ENCODE results near the gene ZFR. TPM values are rescaled to one million over a fixed set of nuclear protein-coding genes. Genes with fewer than 3 reads are reported as not detected.

ZFR gene
- total and polyA plus RNA-seq, 2 experiments from 2014 or later = 59.1 to 93.3 TPM

GRCh38 chr5:32343058-32343672, 101.4 kb downstream of the ZFR start:
- Histone ChIP-seq H3K4me2 (no peak overlapping the region), H3K27ac (no peak overlapping the region), H3K79me2 (no peaks in the 10 kb centered on the region), H3K9me3 (ENCODE audit: low read depth) (peaks cover 7% of the 10 kb centered on the region), H3K9me2 (replicated peaks; ENCODE audit: insufficient read depth) (no peaks in the 10 kb centered on the region), H3K4me3 (no peak overlapping the region), H3K27me3 (no peaks in the 10 kb centered on the region), H3K36me3 (replicated peaks; ENCODE audit: insufficient read depth, low read depth) (no peaks in the 10 kb centered on the region), H4K20me1 (ENCODE audit: insufficient read depth, poor library complexity, severe bottlenecking) (no peaks in the 10 kb centered on the region), H2AFZ (no peak overlapping the region), H3K4me1 (ENCODE audit: insufficient read depth) (no peaks in the 10 kb centered on the region)
- DNase-seq (ENCODE audit: low spot score) = no peak
- WGBS (ENCODE audit: low lambda C conversion rate, missing lambda C conversion rate) = 92% methylated on average over 2 of the region's 2 CpGs
- TF ChIP-seq EZH2 (IDR thresholded peaks at IDR 0.05; ENCODE audit: borderline replicate concordance) (no peak), EZH2phosphoT487 (IDR thresholded peaks at IDR 0.05; ENCODE audit: low read depth, severe bottlenecking, unreplicated experiment) (no peak)
- TF ChIP-seq, protein P1, sequence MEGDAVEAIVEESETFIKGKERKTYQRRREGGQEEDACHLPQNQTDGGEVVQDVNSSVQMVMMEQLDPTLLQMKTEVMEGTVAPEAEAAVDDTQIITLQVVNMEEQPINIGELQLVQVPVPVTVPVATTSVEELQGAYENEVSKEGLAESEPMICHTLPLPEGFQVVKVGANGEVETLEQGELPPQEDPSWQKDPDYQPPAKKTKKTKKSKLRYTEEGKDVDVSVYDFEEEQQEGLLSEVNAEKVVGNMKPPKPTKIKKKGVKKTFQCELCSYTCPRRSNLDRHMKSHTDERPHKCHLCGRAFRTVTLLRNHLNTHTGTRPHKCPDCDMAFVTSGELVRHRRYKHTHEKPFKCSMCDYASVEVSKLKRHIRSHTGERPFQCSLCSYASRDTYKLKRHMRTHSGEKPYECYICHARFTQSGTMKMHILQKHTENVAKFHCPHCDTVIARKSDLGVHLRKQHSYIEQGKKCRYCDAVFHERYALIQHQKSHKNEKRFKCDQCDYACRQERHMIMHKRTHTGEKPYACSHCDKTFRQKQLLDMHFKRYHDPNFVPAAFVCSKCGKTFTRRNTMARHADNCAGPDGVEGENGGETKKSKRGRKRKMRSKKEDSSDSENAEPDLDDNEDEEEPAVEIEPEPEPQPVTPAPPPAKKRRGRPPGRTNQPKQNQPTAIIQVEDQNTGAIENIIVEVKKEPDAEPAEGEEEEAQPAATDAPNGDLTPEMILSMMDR (IDR thresholded peaks at IDR 0.05; ENCODE audit: poor library complexity) = no peak

GRCh38 chr5:32342656-32343055, 101.9 kb downstream of the ZFR start:
- Histone ChIP-seq H3K4me3 (no peak overlapping the region), H3K4me1 (ENCODE audit: insufficient read depth) (no peaks in the 10 kb centered on the region), H3K27ac (no peak overlapping the region), H4K20me1 (ENCODE audit: insufficient read depth, poor library complexity, severe bottlenecking) (no peaks in the 10 kb centered on the region), H2AFZ (no peak overlapping the region), H3K36me3 (replicated peaks; ENCODE audit: insufficient read depth, low read depth) (no peaks in the 10 kb centered on the region), H3K9me2 (replicated peaks; ENCODE audit: insufficient read depth) (no peaks in the 10 kb centered on the region), H3K4me2 (no peak overlapping the region), H3K9me3 (ENCODE audit: low read depth) (peaks cover 7% of the 10 kb centered on the region), H3K79me2 (no peaks in the 10 kb centered on the region), H3K27me3 (no peaks in the 10 kb centered on the region)
- no peak for DNase-seq (ENCODE audit: low spot score)
- whole genome bisulfite sequencing (ENCODE audit: low lambda C conversion rate, missing lambda C conversion rate) = 64% methylated on average over 4 of the region's 4 CpGs
- TF ChIP-seq, protein P1 (IDR thresholded peaks at IDR 0.05; ENCODE audit: poor library complexity) = no peak
- TF ChIP-seq EZH2 (IDR thresholded peaks at IDR 0.05; ENCODE audit: borderline replicate concordance) (no peak), EZH2phosphoT487 (IDR thresholded peaks at IDR 0.05; ENCODE audit: low read depth, severe bottlenecking, unreplicated experiment) (no peak)

DNA sequence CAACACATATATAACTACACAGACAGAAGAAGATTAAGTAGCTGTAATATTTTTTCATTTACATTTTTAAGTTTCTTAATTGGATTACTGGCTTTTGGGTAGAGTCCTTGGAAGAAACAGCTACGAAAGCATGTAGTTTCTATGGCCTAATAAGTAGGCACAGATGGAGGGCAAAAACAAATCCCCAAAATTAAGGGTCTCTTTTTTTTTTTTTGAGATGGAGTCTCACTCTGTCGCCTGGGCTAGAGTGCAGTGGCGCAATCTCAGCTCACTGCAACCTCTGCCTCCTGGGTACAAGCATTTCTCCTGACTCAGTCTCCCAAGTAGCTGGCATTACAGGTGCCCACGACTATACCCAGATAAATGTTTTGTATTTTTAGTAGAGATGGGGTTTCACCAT, 104.7 kb downstream of the ZFR start:
- Histone ChIP-seq H3K36me3 (replicated peaks; ENCODE audit: insufficient read depth, low read depth) (no peaks in the 10 kb centered on the region), H3K4me3 (no peak overlapping the region), H3K27me3 (no peaks in the 10 kb centered on the region), H4K20me1 (ENCODE audit: insufficient read depth, poor library complexity, severe bottlenecking) (no peaks in the 10 kb centered on the region), H3K4me1 (ENCODE audit: insufficient read depth) (no peaks in the 10 kb centered on the region), H3K9me2 (replicated peaks; ENCODE audit: insufficient read depth) (no peaks in the 10 kb centered on the region), H2AFZ (no peak overlapping the region), H3K27ac (no peak overlapping the region), H3K9me3 (ENCODE audit: low read depth) (peaks cover 7% of the 10 kb centered on the region), H3K4me2 (no peak overlapping the region), H3K79me2 (no peaks in the 10 kb centered on the region)
- WGBS (ENCODE audit: low lambda C conversion rate, missing lambda C conversion rate) = 59% methylated on average over 4 of the region's 4 CpGs
- TF ChIP-seq EZH2 (IDR thresholded peaks at IDR 0.05; ENCODE audit: borderline replicate concordance) (no peak), EZH2phosphoT487 (IDR thresholded peaks at IDR 0.05; ENCODE audit: low read depth, severe bottlenecking, unreplicated experiment) (no peak)
- TF ChIP-seq, protein P1 (IDR thresholded peaks at IDR 0.05; ENCODE audit: poor library complexity) = no peak
- no peak for DNase-seq (ENCODE audit: low spot score)
